ENCODE results near the gene NFU1. TPM values are rescaled to one million over a fixed set of nuclear protein-coding genes. Genes with fewer than 3 reads are reported as not detected.
"Not testable (repeated sequence)": the region's sequence is repeated elsewhere in the genome, so short reads cannot be mapped to it uniquely, and the experiment has no call there.

NFU1 gene
- total RNA-seq, 4 donors from 2014 or later = 36.5 to 84.8 (median 47.3) TPM

GRCh38 chr2:69436596-69436937 lies 668 bp downstream of the NFU1 start:
- no peak for DNase-seq (ENCODE audit: low spot score)
- TF ChIP-seq CTCF (IDR thresholded peaks at IDR 0.05) = no peak
- peak; percentile 1 for ATAC-seq (ENCODE audit: low FRiP score)

GRCh38 chr2:69434753-69435152 lies 2.5 kb downstream of the NFU1 start:
- ATAC-seq (ENCODE audit: low FRiP score) (no peak), DNase-seq (ENCODE audit: low spot score) (no peak)
- no peak for TF ChIP-seq CTCF (IDR thresholded peaks at IDR 0.05)

GRCh38 chr2:69429491-69430183 lies 7.6 kb downstream of the NFU1 start:
- ATAC-seq (ENCODE audit: low FRiP score) = no peak
- TF ChIP-seq CTCF (IDR thresholded peaks at IDR 0.05) = no peak
- DNase-seq (ENCODE audit: low spot score) = no peak

- ATAC-seq (ENCODE audit: low FRiP score) (no peak), DNase-seq (ENCODE audit: low spot score) (no peak)
These were observed 8.3 kb downstream of the NFU1 start for GRCh38 chr2:69428981-69429380.

GRCh38 chr2:69424419-69424818 lies 12.8 kb downstream of the NFU1 start:
- no peak for ATAC-seq (ENCODE audit: low FRiP score)
- no peak for TF ChIP-seq CTCF (IDR thresholded peaks at IDR 0.05)
- no peak for DNase-seq (ENCODE audit: low spot score)

More at GRCh38 chr2:69428981-69429380, 8.3 kb downstream of the NFU1 start:
- no peak for TF ChIP-seq CTCF (IDR thresholded peaks at IDR 0.05)

- ATAC-seq (ENCODE audit: low FRiP score) (no peak), DNase-seq (ENCODE audit: low spot score) (no peak)
- no peak for TF ChIP-seq CTCF (IDR thresholded peaks at IDR 0.05)
These were observed 15.0 kb downstream of the NFU1 start for GRCh38 chr2:69422198-69422597.

- not testable (repeated sequence) for ATAC-seq (ENCODE audit: low FRiP score); DNase-seq (ENCODE audit: low spot score)
These were observed 18.1 kb downstream of the NFU1 start for GRCh38 chr2:69419111-69419510.
